ENCODE results near the gene DCN. TPM values are rescaled to one million over a fixed set of nuclear protein-coding genes. Genes with fewer than 3 reads are reported as not detected.

Gene DCN
- total and polyA plus RNA-seq, 2 experiments from 2014 or later = 441 to 483 TPM

DNA sequence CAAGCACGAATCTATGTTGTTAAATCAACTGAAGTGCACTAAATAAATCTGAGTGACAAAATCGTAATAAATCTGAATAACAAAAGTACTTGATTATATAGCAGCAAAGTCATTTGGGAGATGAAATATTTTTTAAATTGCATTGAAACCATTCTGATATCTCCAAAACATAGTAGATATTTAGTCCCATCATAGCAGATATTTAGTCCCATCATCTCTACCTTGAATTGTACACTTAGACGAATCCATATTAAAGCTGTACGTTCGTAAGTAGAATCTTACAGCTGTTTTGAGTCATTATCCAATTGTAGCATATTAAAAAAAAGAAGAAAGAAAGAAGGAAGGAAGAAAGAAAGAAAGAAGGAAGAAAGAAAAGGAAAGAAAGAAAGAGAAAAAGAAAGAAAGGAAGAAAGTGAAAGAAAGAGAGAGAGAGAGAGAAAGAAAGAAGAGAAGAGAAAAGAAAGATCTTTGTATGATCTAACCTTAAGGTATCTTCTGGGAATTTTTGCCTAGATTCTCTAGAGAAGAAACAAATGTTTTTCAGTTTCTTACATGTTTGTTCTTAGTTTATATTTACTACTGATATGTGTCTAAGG, 2.6 kb downstream of the DCN start:
- H3K36me3 ChIP-seq (ENCODE audit: low read depth) = no peaks in the 10 kb centered on the region
- peak; percentile 18 for DNase-seq
- no peaks in the 10 kb centered on the region for H3K27me3 ChIP-seq (replicated peaks; ENCODE audit: insufficient read depth)
- H3K9me3 ChIP-seq (ENCODE audit: low read depth) = no peaks in the 10 kb centered on the region
- H3K4me3 ChIP-seq = peak overlapping the region; percentile 81
- H3K9me2 ChIP-seq (ENCODE audit: insufficient read depth) = no peaks in the 10 kb centered on the region
- TF ChIP-seq EZH2 (IDR thresholded peaks at IDR 0.05; ENCODE audit: insufficient read depth, poor library complexity, severe bottlenecking) (no peak), EZH2phosphoT487 (IDR thresholded peaks at IDR 0.05; ENCODE audit: insufficient read depth, low read depth) (no peak)
- H3K4me1 ChIP-seq (ENCODE audit: insufficient read depth) = peaks cover 59% of the 10 kb centered on the region
- H3K9ac ChIP-seq = peak overlapping the region; percentile 79
- H3K79me2 ChIP-seq (ENCODE audit: insufficient read depth) = peaks cover 63% of the 10 kb centered on the region
- 1 to 2% methylated on average over 5 of the region's 5 CpGs for WGBS, 2 experiments (ENCODE audit: low coverage in 1 of 2, low lambda C conversion rate in 2 of 2, missing lambda C conversion rate in 2 of 2)
- in situ Hi-C loops (cut with MboI) = loop anchor here (10.0 kb wide), 2 partner anchors 145 to 195 kb away; no protein-coding TSS in a partner anchor
- peak overlapping the region; percentile 63 for H3K27ac ChIP-seq
- H2AFZ ChIP-seq = peak overlapping the region; percentile 77
- H4K20me1 ChIP-seq (ENCODE audit: insufficient read depth) = no peaks in the 10 kb centered on the region
- peaks cover 64% of the 10 kb centered on the region for H3F3A ChIP-seq (ENCODE audit: insufficient read depth)
- peak overlapping the region; percentile 96 for H3K4me2 ChIP-seq (ENCODE audit: unreplicated experiment)

DNA sequence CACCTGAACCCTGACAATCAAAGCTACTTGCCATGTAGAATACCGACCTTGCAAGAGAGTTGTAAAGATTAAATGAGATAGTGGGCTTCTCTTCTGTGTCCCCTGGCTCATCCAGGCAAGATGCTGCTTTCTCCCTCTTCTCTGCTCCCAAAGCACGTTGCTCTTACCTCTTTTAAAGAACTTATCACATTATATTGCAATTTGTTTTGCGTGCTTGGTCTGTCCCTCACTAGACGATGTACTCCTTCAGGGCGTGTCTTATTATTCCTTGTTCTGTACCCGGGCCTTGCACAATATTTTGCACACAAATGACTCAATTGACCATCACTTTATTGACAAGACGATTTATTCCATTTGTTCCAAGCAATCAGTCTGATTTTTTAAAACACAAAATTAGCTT, 3.3 kb downstream of the DCN start:
- Histone ChIP-seq H3K9ac (peak overlapping the region; percentile 79), H3K79me2 (ENCODE audit: insufficient read depth) (peaks cover 71% of the 10 kb centered on the region)
- in situ Hi-C loops (cut with MboI) = loop anchor here (10.0 kb wide), 1 partner anchor 195 kb away; no protein-coding TSS in a partner anchor

DNA sequence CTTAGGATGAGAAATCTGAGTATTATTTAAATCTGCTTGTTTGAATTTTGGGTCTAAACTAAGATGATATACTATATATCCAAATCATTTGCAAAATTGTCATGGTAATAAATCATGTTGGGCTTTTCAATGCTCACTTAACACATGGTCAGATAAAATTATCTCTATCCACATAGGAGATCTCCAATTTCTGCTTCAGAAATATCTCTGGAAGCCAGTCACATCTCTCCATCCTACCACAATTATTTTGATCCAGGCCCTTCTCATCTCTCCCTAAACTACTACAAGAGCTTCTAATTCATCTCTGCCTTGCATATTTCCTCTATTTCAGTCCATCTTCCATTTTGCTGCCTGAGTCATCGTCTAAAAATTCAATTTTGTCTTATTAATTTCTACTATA, 3.8 kb downstream of the DCN start:
- Histone ChIP-seq H3F3A (ENCODE audit: insufficient read depth) (peaks cover 64% of the 10 kb centered on the region), H3K4me2 (ENCODE audit: unreplicated experiment) (peak overlapping the region; percentile 96), H3K36me3 (ENCODE audit: low read depth) (peaks cover 3% of the 10 kb centered on the region; the same call in 1 of the 2 replicates), H3K9ac (peak overlapping the region; percentile 79), H3K27ac (peak overlapping the region; percentile 63), H3K27me3 (replicated peaks; ENCODE audit: insufficient read depth) (no peaks in the 10 kb centered on the region), H4K20me1 (ENCODE audit: insufficient read depth) (no peaks in the 10 kb centered on the region), H3K4me1 (ENCODE audit: insufficient read depth) (peaks cover 69% of the 10 kb centered on the region), H3K79me2 (ENCODE audit: insufficient read depth) (peaks cover 75% of the 10 kb centered on the region), H3K4me3 (peak overlapping the region; percentile 81), H3K9me3 (ENCODE audit: low read depth) (no peaks in the 10 kb centered on the region), H3K9me2 (ENCODE audit: insufficient read depth) (no peaks in the 10 kb centered on the region), H2AFZ (peak overlapping the region; percentile 77)
- in situ Hi-C loops (cut with MboI) = loop anchor here (10.0 kb wide), 1 partner anchor 194 kb away; no protein-coding TSS in a partner anchor
- peak; percentile 32 for DNase-seq
- TF ChIP-seq EZH2phosphoT487 (IDR thresholded peaks at IDR 0.05; ENCODE audit: insufficient read depth, low read depth) (no peak), EZH2 (IDR thresholded peaks at IDR 0.05; ENCODE audit: insufficient read depth, poor library complexity, severe bottlenecking) (no peak)
- 0 to 4% methylated on average over 1 of the region's 1 CpG for WGBS, 2 experiments (ENCODE audit: low coverage in 1 of 2, low lambda C conversion rate in 2 of 2, missing lambda C conversion rate in 2 of 2)

More for the DNA sequence above, 3.3 kb downstream of the DCN start:
- H3F3A ChIP-seq (ENCODE audit: insufficient read depth) = peaks cover 64% of the 10 kb centered on the region
- peak overlapping the region; percentile 81 for H3K4me3 ChIP-seq
- H2AFZ ChIP-seq = peak overlapping the region; percentile 77
- H4K20me1 ChIP-seq (ENCODE audit: insufficient read depth) = no peaks in the 10 kb centered on the region
- H3K27me3 ChIP-seq (replicated peaks; ENCODE audit: insufficient read depth) = no peaks in the 10 kb centered on the region
- no peaks in the 10 kb centered on the region for H3K9me2 ChIP-seq (ENCODE audit: insufficient read depth)
- no peaks in the 10 kb centered on the region for H3K9me3 ChIP-seq (ENCODE audit: low read depth)
- TF ChIP-seq EZH2 (IDR thresholded peaks at IDR 0.05; ENCODE audit: insufficient read depth, poor library complexity, severe bottlenecking) (no peak), EZH2phosphoT487 (IDR thresholded peaks at IDR 0.05; ENCODE audit: insufficient read depth, low read depth) (no peak)
- H3K4me1 ChIP-seq (ENCODE audit: insufficient read depth) = peaks cover 65% of the 10 kb centered on the region
- H3K36me3 ChIP-seq (ENCODE audit: low read depth) = no peaks in the 10 kb centered on the region
- H3K27ac ChIP-seq = peak overlapping the region; percentile 63
- 1 to 2% methylated on average over 7 of the region's 7 CpGs for WGBS, 2 experiments (ENCODE audit: low coverage in 1 of 2, low lambda C conversion rate in 2 of 2, missing lambda C conversion rate in 2 of 2)
- H3K4me2 ChIP-seq (ENCODE audit: unreplicated experiment) = peak overlapping the region; percentile 96
- peak; percentile 70 for DNase-seq

DNA sequence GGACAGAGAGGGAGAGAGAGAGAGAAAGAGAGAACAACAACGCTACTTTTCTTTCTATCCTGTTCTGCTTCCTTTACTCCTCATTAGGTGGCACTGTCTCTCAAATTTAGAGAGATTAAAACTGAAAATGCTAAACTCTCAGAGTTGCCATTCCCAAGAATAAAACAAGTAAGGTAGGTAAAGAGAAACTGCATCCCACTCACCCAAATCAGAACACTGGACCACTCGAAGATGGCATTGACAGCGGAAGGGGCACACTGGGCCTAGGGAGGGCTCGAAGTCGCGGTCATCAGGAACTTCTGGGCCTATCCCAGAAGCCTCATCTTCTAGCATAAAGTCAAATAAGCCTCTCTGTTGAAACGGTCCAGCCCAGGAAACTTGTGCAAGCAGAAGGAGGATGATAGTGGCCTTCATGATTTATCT, 4.5 kb downstream of the DCN start:
- DNase-seq = peak; percentile 73
- H3K4me1 ChIP-seq (ENCODE audit: insufficient read depth) = peaks cover 65% of the 10 kb centered on the region
- peak overlapping the region; percentile 96 for H3K4me2 ChIP-seq (ENCODE audit: unreplicated experiment)
- peaks cover 81% of the 10 kb centered on the region for H3K79me2 ChIP-seq (ENCODE audit: insufficient read depth)
- no peak for TF ChIP-seq EZH2phosphoT487 (IDR thresholded peaks at IDR 0.05; ENCODE audit: insufficient read depth, low read depth)
- no peak for TF ChIP-seq EZH2 (IDR thresholded peaks at IDR 0.05; ENCODE audit: insufficient read depth, poor library complexity, severe bottlenecking)
- H3K9me3 ChIP-seq (ENCODE audit: low read depth) = no peaks in the 10 kb centered on the region
- H3K36me3 ChIP-seq (ENCODE audit: low read depth) = peaks cover 3% of the 10 kb centered on the region; the same call in 1 of the 2 replicates
- peak overlapping the region; percentile 79 for H3K9ac ChIP-seq
- H2AFZ ChIP-seq = peak overlapping the region; percentile 77
- H3K27ac ChIP-seq = peak overlapping the region; percentile 63
- 1 to 2% methylated on average over 7 of the region's 7 CpGs for WGBS, 2 experiments (ENCODE audit: low coverage in 1 of 2, low lambda C conversion rate in 2 of 2, missing lambda C conversion rate in 2 of 2)
- peaks cover 60% of the 10 kb centered on the region for H3F3A ChIP-seq (ENCODE audit: insufficient read depth)
- H3K4me3 ChIP-seq = peak overlapping the region; percentile 81
- in situ Hi-C loops (cut with MboI) = loop anchor here (10.0 kb wide), 1 partner anchor 193 kb away; no protein-coding TSS in a partner anchor
- H3K27me3 ChIP-seq (replicated peaks; ENCODE audit: insufficient read depth) = no peaks in the 10 kb centered on the region
- H4K20me1 ChIP-seq (ENCODE audit: insufficient read depth) = no peaks in the 10 kb centered on the region
- H3K9me2 ChIP-seq (ENCODE audit: insufficient read depth) = no peaks in the 10 kb centered on the region
